ENCODE results near the gene SNX33. TPM values are rescaled to one million over a fixed set of nuclear protein-coding genes. Genes with fewer than 3 reads are reported as not detected.

SNX33 gene
- total RNA-seq, 1 donor from 2014 or later = 25.6 TPM

DNA sequence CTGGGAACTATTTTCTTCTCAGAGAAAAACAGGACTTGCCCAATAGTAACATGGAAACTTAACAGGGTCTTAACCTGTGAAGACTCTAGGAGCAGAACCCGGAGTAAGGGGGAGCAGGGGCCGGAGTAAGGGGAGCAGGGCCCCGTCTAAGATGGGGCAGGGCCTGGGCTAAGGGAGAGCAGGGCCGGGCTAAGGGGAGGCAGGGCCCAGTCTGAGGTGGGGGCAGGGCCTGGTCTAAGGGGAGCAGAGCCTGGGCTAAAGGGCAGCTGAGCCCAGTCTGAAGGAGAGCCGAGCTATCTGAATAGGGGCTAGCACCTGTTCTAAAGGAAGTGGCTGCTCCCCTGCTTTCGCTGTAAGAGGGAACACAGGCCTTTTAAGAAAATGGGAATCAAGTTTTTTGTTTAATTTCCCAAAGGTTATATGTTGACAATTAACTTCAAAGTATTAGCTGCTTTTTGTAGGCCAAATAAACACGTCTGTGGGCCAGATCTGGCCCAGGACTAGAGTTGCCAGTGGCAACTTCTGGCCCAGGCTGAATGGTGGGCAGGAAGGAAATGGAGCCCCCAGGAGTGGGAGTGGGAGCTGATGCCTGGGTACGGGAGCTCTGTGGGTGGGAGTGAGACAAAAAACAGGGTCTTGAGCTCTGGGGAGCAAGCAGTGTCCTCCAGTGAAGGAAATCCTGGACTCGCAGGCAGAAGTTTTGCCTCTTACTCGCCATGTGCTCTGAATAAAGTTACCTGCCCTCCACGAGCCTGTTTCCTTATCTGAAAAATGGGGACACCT, 32.5 kb downstream of the SNX33 start:
- Mint-ChIP-seq H3K36me3 (ENCODE audit: low read depth, unreplicated experiment) (peaks cover 9% of the 10 kb centered on the region), H3K27me3 (ENCODE audit: low read depth, unreplicated experiment) (no peaks in the 10 kb centered on the region), H3K27ac (ENCODE audit: unreplicated experiment) (no peak overlapping the region), H3K4me3 (ENCODE audit: unreplicated experiment) (no peak overlapping the region), H3K9me3 (ENCODE audit: unreplicated experiment) (no peaks in the 10 kb centered on the region), H3K4me1 (ENCODE audit: low read depth, unreplicated experiment) (no peaks in the 10 kb centered on the region)
- Histone ChIP-seq H4K20me1 (ENCODE audit: insufficient read depth, low read length) (peaks cover 20% of the 10 kb centered on the region), H3K4me2 (ENCODE audit: low read length) (no peak overlapping the region), H3K27me3 (ENCODE audit: insufficient read depth, low read length) (no peaks in the 10 kb centered on the region), H3K79me2 (ENCODE audit: insufficient read depth, low read length) (no peaks in the 10 kb centered on the region), H3K9ac (ENCODE audit: low read length) (no peak overlapping the region), H3K4me3 (ENCODE audit: insufficient read depth, low read depth, low read length) (no peak overlapping the region), H2AFZ (ENCODE audit: low read depth, low read length) (no peak overlapping the region), H3K36me3 (ENCODE audit: insufficient read depth, low read length) (peaks cover 8% of the 10 kb centered on the region), H3K27ac (ENCODE audit: low read depth, low read length) (no peak overlapping the region), H3K9me3 (ENCODE audit: insufficient read depth, low read depth, low read length) (no peaks in the 10 kb centered on the region), H3K4me1 (ENCODE audit: insufficient read depth, low read length) (no peaks in the 10 kb centered on the region)
- DNase-seq (ENCODE audit: low read depth) = no peak
- TF ChIP-seq EZH2 (IDR thresholded peaks at IDR 0.05; ENCODE audit: insufficient read depth, low read length) = no peak
- TF ChIP-seq, protein P1, sequence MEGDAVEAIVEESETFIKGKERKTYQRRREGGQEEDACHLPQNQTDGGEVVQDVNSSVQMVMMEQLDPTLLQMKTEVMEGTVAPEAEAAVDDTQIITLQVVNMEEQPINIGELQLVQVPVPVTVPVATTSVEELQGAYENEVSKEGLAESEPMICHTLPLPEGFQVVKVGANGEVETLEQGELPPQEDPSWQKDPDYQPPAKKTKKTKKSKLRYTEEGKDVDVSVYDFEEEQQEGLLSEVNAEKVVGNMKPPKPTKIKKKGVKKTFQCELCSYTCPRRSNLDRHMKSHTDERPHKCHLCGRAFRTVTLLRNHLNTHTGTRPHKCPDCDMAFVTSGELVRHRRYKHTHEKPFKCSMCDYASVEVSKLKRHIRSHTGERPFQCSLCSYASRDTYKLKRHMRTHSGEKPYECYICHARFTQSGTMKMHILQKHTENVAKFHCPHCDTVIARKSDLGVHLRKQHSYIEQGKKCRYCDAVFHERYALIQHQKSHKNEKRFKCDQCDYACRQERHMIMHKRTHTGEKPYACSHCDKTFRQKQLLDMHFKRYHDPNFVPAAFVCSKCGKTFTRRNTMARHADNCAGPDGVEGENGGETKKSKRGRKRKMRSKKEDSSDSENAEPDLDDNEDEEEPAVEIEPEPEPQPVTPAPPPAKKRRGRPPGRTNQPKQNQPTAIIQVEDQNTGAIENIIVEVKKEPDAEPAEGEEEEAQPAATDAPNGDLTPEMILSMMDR (IDR thresholded peaks at IDR 0.05; ENCODE audit: insufficient read depth, low read depth, low read length) = no peak
- no peak for FAIRE-seq

DNA sequence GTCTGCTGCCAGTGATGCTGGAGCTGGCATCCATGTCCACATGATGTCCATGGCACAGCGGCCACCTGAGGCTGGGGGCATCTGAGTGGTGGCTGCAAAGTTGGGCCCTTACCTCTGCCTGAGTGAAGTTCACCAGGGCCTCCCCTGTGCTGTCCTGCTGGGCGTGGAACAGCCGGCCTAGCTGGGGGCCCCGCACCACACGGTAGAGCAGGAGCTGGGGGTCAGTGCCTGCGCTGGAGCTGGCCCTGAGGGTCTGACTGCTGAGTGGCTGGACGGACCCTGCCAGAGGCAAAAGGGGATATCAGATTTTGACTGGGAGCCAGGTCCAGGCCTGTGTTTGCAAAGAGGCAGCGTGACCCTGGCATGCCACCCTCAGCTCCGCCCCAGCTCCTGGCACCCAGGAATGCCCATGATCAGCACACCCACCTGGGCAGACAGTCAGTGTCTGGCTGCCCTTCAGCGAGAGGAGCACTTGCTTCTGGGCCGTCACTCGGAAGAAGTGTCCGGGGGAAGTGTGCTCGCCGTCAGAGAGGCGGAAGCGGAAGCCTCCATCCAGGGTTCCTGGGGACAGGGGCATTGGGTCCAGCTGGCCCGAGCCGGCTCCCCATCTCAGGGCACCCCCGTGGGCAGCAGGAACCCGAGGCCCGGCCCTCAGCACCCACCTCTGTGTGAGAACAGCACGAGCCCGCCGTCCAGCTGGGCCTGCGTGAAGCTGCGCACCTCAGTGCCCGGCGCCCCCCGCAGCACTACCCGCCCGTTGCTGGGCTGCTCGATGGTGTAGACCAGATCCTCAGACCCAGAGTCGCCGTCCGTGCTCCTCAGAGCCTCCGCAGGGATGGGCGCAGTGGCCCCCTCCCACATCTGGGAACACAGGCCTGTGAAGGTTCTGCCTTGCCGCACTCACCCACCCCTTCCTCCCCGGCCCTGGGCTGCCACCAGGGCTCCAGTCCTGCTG, 34.7 kb downstream of the SNX33 start:
- H3K9ac ChIP-seq (ENCODE audit: low read length) = no peak overlapping the region
- peaks cover 2% of the 10 kb centered on the region for H3K4me1 Mint-ChIP-seq (ENCODE audit: low read depth, unreplicated experiment)
- no peaks in the 10 kb centered on the region for H3K9me3 ChIP-seq (ENCODE audit: insufficient read depth, low read depth, low read length)
- H3K27me3 Mint-ChIP-seq (ENCODE audit: low read depth, unreplicated experiment) = no peaks in the 10 kb centered on the region
- peaks cover 8% of the 10 kb centered on the region for H3K36me3 ChIP-seq (ENCODE audit: insufficient read depth, low read length)
- H3K27ac Mint-ChIP-seq (ENCODE audit: unreplicated experiment) = no peak overlapping the region
- DNase-seq (ENCODE audit: low read depth) = no peak
- peaks cover 15% of the 10 kb centered on the region for H3K36me3 Mint-ChIP-seq (ENCODE audit: low read depth, unreplicated experiment)
- H3K4me1 ChIP-seq (ENCODE audit: insufficient read depth, low read length) = no peaks in the 10 kb centered on the region
- TF ChIP-seq, protein P1 (IDR thresholded peaks at IDR 0.05; ENCODE audit: insufficient read depth, low read depth, low read length) = no peak
- no peak for TF ChIP-seq EZH2 (IDR thresholded peaks at IDR 0.05; ENCODE audit: insufficient read depth, low read length)
- H3K9me3 Mint-ChIP-seq (ENCODE audit: unreplicated experiment) = no peaks in the 10 kb centered on the region
- H3K79me2 ChIP-seq (ENCODE audit: insufficient read depth, low read length) = no peaks in the 10 kb centered on the region
- FAIRE-seq = no peak
- peaks cover 29% of the 10 kb centered on the region for H4K20me1 ChIP-seq (ENCODE audit: insufficient read depth, low read length)
- H2AFZ ChIP-seq (ENCODE audit: low read depth, low read length) = no peak overlapping the region
- no peak overlapping the region for H3K27ac ChIP-seq (ENCODE audit: low read depth, low read length)
- no peak overlapping the region for H3K4me2 ChIP-seq (ENCODE audit: low read length)
- H3K4me3 ChIP-seq (ENCODE audit: insufficient read depth, low read depth, low read length) = no peak overlapping the region
- H3K27me3 ChIP-seq (ENCODE audit: insufficient read depth, low read length) = no peaks in the 10 kb centered on the region
- no peak overlapping the region for H3K4me3 Mint-ChIP-seq (ENCODE audit: unreplicated experiment)

Measured in astrocyte (in vitro differentiated cells and primary cell).